DND-41 (cell line): Measurements from ENCODE around the gene KCTD20.

Source experiments
- EZH2 ChIP-seq: IDR thresholded peaks from 3 replicates; pipeline ENCODE4 v1.6.1; 2012; ENCODE audit warnings: borderline replicate concordance, low read depth, mild to moderate bottlenecking, moderate library complexity, low read length, inconsistent platforms; ENCODE audit not compliant: severe bottlenecking
- TF ChIP-seq, protein P1 (sequence below): IDR thresholded peaks from 2 replicates; pipeline ENCODE4 v1.5.1; 2012; ENCODE audit warnings: borderline replicate concordance, low read length, moderate library complexity, mild to moderate bottlenecking; ENCODE audit not compliant: poor library complexity, severe bottlenecking; ENCODE audit errors: extremely low read depth

DNA sequence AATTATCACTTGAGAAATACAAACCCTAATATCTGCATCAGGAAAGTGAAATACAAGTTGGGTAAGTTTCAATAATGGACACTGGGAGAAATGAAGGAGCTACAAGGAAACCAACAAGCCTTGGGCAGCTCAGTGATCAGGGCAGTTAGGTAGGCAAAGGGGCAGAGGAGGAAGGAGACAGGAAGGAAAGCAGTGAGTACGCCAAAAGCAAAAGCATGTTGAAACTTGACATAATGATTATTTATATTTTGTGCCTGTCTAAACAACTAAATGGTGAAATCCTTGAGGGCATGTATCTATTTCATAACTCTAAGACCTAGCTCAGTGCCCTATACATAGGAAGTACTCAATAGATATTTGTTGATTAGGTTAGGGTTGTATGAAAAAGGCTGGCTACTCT is 23.5 kb upstream of the KCTD20 start:
- TF ChIP-seq EZH2: no peak
- TF ChIP-seq, protein P1, sequence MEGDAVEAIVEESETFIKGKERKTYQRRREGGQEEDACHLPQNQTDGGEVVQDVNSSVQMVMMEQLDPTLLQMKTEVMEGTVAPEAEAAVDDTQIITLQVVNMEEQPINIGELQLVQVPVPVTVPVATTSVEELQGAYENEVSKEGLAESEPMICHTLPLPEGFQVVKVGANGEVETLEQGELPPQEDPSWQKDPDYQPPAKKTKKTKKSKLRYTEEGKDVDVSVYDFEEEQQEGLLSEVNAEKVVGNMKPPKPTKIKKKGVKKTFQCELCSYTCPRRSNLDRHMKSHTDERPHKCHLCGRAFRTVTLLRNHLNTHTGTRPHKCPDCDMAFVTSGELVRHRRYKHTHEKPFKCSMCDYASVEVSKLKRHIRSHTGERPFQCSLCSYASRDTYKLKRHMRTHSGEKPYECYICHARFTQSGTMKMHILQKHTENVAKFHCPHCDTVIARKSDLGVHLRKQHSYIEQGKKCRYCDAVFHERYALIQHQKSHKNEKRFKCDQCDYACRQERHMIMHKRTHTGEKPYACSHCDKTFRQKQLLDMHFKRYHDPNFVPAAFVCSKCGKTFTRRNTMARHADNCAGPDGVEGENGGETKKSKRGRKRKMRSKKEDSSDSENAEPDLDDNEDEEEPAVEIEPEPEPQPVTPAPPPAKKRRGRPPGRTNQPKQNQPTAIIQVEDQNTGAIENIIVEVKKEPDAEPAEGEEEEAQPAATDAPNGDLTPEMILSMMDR: no peak
